IPS-18c (cell line): Measurements from ENCODE around the gene LEFTY1.
"Not testable (repeated sequence)": the region's sequence is repeated elsewhere in the genome, so short reads cannot be mapped to it uniquely, and the experiment has no call there.

ENCODE experiments used
- H3K4me3 ChIP-seq: 2 replicates; pipeline ENCODE4 v1.7.0; 2013; ENCODE audit warnings: low read depth, mild to moderate bottlenecking, low read length, moderate library complexity; ENCODE audit not compliant: insufficient read depth
- H3K9me3 ChIP-seq: one replicate; pipeline ENCODE4 v1.6.1; 2013; ENCODE audit warnings: mild to moderate bottlenecking, low read length, moderate library complexity; ENCODE audit not compliant: control insufficient read depth, insufficient read depth

The LEFTY1 gene, protein sequence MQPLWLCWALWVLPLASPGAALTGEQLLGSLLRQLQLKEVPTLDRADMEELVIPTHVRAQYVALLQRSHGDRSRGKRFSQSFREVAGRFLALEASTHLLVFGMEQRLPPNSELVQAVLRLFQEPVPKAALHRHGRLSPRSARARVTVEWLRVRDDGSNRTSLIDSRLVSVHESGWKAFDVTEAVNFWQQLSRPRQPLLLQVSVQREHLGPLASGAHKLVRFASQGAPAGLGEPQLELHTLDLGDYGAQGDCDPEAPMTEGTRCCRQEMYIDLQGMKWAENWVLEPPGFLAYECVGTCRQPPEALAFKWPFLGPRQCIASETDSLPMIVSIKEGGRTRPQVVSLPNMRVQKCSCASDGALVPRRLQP

DNA sequence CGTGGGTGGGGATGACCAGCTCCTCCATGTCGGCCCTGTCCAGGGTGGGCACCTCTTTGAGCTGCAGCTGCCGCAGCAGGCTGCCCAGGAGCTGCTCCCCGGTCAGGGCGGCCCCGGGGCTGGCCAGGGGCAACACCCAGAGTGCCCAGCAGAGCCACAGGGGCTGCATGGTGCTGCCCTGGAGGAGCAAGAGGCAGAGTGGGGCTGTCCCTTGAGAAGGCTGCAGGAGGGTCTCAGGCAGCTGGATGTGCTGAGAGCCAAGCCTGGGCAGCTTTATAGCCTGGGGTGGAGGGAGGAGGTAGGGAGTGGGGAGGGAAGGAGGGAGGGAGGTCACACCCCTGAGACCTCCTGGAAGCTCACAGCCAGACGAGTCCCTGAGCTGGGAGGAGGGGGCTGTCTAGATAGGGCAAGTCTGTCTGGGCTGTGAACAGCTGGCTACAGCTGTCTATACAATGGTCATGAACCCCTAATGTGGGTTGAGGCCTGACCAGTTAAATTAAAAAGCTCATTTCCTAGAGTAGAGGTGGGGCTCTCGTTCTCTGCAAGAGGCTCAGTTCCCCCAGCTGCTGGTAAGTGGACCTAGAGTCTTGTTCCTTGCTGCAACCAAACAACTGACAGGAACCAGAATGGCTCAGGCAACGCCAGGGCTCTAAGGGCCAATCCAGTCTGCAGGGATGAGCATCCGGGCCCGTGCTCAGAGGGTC lies at the start of gene LEFTY1:
Gene LEFTY1, minus strand, starts transcription at position 249 of the 704 bp plus-strand sequence. Its CDS starts 80 bp downstream, at position 169.
- Histone ChIP-seq H3K9me3 (no peaks in the 10 kb centered on the region), H3K4me3 (no peak within 1 kb of the TSS)

DNA sequence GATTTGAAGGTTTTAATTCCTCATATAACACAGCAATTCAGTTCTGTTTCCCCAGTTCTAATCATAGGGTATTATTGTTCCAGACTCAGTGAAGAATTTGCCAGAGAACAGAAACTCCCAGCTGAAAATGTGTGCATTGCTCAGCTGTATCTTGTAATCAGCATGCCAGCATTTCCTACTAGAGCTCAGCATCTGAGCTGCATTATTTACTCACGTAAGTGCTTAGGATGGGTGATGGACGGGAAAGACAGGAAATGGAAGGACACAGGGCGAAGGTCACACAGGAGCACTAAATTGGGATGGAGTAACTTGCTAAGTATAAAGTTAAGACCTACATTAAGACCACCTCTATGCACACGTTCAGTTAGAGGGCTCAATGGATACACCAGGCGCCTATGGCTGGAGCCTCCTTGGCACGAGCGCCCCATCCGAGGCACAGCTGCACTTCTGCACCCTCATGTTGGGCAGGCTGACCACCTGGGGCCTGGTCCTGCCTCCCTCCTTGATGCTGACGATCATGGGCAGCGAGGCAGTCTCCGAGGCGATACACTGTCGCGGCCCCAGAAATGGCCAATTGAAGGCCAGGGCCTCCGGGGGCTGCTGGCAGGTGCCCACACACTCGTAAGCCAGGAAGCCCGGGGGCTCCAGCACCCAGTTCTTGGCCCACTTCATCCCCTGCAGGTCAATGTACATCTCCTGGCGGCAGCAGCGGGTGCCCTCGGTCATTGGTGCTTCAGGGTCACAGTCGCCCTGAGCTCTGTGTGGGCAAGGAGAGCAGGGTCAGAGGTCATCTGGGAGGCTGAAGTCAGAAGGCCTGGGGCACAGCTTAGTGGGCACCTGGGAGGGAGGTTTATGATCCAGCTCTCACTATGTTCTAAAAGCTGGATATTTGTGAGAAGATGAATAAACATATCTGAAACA lies 48.4 kb upstream of the LEFTY1 start:
- no peak overlapping the region for H3K4me3 ChIP-seq
- no peaks in the 10 kb centered on the region for H3K9me3 ChIP-seq

DNA sequence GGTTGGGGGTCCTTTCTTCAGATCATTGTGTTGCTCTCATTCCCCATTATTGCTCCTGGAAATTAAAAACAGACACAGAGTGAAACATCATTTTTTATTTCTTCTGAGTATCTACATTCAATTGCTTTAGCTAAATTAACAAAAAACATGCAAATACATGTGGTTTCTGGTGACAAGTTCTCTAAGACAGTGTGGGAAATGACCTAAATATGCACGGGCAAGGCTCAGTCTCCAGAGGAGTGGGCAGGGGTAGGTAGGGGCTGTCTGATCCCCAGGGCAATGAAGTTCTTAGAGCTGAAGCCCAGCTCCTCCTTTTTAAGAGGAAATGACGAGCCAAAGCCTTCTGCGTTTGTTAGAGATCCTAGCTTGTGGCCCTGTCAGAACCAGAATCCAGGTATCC lies 47.6 kb upstream of the LEFTY1 start:
- H3K9me3 ChIP-seq: no peaks in the 10 kb centered on the region
- no peak overlapping the region for H3K4me3 ChIP-seq

DNA sequence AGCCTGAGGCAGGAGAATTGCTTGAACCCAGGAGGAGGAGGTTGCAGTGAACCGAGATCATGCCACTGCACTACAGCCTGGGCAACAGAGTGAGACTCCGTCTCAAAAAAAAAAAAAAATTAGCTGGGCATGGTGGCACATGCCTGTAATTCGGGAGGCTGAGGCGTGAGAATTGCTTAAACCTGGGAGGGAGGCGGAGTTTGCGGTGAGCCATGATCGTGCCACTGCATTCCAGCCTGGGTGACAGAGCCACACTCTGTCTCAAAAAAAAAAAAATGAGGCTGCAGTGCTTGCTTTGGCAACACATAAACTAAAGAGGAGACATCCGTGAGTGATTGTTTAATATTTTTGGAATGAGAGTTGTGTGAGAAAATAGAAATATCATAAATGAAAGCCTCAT lies 47.1 kb upstream of the LEFTY1 start:
- H3K4me3 ChIP-seq: not testable (repeated sequence)

DNA sequence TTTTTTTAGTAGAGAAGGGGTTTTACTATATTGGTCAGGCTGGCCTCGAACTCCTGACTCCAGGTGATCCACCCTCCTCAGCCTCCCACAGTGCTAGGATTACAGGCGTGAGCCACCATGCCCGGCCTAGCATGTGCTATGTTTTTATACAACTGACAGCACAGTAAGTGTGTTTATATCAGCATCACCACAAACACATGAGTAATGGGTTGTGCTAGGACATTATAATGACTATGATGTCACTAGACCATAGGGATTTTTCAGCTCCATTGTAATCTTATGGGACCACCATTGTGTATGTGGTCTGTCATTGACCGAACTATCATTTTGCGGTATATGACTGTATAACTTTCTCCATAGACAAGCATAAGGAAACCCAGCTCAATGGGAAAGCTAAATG lies 45.8 kb upstream of the LEFTY1 start:
- Histone ChIP-seq H3K4me3 (no peak overlapping the region), H3K9me3 (peaks cover 2% of the 10 kb centered on the region)

More for the DNA sequence above, 47.1 kb upstream of the LEFTY1 start:
- not testable (repeated sequence) for H3K9me3 ChIP-seq

DNA sequence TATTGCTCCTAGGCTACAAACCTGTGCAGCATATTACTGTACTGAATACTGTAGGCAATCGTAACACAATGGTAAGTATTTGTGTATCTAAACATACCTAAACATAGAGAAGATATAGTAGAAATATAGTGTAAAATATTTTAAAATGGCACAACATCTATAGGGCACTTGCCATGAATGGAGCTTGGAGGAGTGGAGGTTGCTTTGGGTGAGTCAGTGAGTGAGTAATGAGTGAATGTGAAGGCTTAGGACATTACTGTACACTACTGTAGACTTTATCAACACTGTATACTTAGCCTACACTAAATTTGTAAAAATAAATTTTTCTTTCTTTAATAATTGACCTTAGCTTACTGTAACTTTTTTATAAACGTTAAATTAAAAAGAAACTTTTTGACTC lies 44.1 kb upstream of the LEFTY1 start:
- H3K9me3 ChIP-seq: peaks cover 2% of the 10 kb centered on the region
- no peak overlapping the region for H3K4me3 ChIP-seq

DNA sequence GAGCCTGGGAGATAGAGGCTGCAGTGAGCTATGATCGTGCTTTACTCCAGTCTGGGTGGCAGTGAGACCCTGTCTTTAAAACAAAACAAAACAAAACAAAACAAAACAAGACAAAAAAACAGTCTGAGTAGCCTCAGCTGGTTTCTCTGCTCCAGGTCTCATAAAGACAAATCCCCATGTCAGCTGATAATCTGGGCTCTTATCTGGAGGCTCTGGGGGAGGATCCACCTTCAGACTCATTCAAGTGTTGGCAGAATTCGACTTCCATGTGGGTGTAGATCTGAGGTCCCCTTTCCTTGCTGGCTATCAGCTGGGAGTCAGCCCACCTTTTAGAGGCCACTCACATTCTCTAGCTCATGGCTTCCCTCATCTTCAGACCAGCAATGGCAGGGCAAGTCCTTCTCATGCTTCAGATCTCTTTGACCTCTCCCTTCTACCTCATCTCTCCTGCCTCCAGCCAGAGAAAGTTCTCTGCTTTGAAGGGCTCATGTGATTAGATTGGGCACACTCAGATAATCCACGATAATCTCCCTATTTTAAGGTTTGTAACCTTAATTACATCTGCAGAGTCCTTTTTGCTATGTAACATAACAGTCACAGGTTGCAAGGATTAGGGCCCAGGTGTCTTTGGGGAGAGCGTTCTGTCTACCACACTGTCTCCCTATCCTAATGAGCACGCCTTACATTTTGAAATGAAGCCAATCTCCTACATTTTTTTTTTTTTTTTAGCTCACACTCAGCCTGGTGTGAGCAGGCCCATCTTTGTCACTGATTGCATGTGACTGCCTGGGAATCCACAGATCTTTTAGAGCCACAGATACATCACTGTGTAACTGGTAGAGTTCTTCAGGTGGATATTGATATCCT lies 42.6 kb upstream of the LEFTY1 start:
- peaks cover 2% of the 10 kb centered on the region for H3K9me3 ChIP-seq
- H3K4me3 ChIP-seq: no peak overlapping the region

DNA sequence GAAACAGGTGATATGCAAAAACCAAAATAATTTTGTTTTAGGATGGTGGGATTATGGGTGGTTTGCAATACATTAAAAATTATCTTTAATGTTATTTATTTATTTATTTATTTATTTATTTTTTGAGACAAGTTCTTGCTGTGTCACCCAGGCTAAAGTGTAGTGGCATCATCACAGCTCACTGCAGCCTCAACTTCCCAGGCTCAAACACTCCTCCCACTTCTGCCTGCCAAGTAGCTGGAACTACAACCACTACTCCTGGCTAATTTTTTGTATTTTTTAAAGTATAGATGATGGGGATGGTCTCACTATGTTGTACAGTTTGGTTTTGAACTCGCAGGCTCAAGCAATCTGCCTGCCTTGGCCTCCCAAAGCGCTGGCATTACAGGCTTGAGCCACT lies 41.6 kb upstream of the LEFTY1 start:
- H3K4me3 ChIP-seq: no peak overlapping the region
- H3K9me3 ChIP-seq: peaks cover 2% of the 10 kb centered on the region

DNA sequence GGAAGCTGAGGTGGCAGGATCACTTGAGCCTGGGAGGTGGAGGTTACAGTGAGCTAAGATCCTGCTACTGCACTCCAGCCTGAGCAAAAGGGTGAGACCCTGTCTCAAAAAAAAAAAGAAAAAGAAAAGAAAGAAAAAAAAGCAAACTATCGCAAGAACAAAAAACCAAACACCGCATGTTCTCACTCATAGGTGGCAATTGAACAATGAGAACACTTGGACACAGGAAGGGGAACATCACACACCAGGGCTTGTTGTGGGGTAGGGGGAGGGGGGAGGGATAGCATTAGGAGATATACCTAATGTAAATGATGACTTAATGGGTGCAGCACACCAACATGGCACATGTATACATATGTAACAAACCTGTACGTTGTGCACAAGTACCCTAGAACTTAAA lies 40.5 kb upstream of the LEFTY1 start:
- not testable (repeated sequence) for H3K4me3 ChIP-seq, H3K9me3 ChIP-seq

DNA sequence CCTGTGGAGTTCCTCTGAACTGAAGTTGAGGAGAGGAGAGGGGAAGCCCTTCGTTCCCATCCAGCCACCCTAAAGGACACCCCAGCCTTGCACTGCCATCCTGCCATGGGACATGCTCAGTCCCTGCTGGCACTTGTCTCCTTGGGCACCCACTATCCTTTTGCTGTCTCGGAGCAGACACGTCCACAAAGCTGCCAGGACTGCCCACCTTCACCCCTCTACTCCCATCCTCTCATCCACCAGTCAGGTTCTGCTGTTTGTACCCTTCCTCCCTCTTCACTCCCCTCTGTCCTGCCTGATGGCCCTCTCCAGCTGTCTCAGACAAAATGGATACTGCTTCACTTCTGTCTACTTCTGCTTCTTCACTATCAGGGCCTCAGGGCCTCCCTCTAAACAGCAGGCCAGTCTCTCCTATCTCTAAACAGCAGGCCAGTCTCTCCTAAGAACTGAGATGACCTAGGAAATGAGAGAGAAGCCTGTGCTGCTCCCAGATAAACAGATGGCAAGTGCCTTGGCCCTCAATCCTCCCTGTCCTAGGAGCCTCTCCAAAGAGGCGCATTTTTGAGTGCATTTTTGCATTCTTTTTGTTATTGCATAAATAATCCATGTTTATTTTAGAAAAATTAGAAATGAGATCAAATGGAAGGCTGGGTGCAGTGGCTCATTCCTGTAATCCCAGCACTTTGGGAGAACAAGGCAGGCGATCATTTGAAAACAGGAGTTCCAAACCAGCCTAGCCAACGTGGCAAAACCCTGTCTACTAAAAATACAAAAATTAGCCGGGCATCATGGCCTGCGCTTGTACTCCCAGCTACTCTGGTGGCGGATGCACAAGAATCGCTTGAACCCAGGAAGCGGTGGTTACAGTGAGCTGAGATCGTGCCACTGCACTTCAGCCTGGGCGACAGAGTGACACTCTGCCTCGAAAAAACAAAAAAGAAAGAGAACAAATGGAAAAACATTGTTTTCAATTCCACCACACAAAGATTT lies 39.5 kb upstream of the LEFTY1 start:
- H3K9me3 ChIP-seq: peaks cover 5% of the 10 kb centered on the region
- H3K4me3 ChIP-seq: no peak overlapping the region

DNA sequence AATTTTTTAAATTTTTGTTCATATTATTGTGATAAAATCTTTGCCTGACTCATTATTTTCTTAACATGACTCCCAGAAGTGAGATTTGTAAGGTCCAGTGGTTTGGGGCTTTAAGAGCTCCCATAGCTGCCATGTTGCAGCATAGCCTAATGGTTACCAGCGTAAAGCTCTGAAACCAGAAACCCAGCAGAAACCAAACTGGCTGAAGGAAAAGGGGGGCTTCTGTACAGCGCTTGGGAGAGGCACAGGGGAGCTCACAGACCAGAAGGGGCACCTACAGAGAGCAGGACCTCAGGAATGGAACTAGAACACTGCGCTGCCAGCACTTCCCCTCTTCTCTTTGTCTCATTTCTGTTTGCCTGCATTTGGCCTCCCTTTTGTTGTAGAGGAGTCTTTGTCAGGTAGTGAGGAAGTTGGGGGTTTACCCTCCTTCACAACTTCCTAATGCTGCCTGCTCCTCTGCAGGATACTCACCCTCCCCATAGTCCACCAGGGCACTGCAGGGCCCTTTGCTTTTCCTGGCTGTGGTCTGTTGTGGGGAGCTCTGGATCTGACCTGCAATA lies 37.7 kb upstream of the LEFTY1 start:
- H3K4me3 ChIP-seq: no peak overlapping the region
- H3K9me3 ChIP-seq: peaks cover 5% of the 10 kb centered on the region

DNA sequence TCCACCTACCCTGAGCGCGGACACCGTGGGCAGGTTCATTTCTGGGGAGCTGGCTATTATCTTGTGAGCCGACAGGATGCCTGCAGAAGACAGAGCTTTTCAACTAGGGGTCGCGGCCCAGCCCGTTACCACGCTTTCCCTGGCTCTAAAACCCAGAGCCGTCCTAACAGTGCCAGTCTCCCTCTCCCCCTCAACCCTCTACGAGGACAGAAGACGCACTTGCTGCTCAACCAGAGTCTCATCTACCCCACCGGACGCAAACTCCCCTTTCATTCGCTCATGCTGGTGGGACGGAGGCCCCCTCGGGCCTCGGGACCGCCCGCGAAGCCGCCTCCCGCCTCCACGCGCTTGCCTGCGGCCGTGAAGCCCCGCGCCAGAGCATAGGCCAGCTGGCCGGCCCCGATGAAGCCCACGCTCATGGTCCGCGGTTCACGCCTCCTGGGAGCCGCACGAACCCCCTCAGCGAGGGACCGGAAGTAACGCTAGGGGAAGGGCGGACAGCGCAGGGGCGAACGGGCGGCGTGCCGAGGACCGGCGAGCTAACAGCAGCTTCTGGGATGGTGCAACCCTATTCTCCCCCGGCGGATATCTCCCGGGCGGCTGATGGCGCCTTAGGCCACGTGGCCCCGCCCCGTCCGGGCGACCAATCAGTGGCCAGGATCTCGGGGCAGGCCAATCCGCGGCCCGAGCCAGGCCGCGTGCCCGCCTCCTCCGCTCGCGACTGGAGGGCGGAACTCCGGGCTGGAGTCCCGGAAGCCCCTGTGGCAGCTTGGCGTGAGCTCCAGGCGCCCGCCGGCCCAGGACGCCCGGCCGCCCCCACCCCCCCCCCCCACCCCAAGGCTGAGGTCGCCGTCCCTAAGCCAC lies 35.0 kb upstream of the LEFTY1 start, which contains the start of gene PYCR2:
Gene PYCR2, minus strand, starts transcription at position 559 of the 864 bp plus-strand sequence. Its CDS starts 140 bp downstream, at position 419.
- Histone ChIP-seq H3K9me3 (peaks cover 5% of the 10 kb centered on the region), H3K4me3 (peak within 1 kb of the TSS; percentile 99)

DNA sequence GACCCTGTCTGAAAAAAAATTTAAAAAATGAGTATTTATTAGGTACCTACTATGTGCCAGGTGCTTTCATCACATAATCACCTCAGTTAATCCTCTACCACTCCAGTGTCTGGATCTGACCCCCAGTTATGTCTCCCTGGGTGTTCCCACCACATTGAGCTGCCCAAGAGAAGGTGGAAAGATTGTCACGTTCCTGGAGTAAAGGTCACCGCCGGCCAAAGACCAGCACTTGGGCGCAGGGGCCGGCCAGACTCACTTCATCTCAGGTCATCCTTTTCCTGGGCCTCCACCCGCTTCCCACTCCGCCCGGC lies 34.4 kb upstream of the LEFTY1 start:
- H3K4me3 ChIP-seq: peak overlapping the region; percentile 99
- H3K9me3 ChIP-seq: peaks cover 5% of the 10 kb centered on the region

DNA sequence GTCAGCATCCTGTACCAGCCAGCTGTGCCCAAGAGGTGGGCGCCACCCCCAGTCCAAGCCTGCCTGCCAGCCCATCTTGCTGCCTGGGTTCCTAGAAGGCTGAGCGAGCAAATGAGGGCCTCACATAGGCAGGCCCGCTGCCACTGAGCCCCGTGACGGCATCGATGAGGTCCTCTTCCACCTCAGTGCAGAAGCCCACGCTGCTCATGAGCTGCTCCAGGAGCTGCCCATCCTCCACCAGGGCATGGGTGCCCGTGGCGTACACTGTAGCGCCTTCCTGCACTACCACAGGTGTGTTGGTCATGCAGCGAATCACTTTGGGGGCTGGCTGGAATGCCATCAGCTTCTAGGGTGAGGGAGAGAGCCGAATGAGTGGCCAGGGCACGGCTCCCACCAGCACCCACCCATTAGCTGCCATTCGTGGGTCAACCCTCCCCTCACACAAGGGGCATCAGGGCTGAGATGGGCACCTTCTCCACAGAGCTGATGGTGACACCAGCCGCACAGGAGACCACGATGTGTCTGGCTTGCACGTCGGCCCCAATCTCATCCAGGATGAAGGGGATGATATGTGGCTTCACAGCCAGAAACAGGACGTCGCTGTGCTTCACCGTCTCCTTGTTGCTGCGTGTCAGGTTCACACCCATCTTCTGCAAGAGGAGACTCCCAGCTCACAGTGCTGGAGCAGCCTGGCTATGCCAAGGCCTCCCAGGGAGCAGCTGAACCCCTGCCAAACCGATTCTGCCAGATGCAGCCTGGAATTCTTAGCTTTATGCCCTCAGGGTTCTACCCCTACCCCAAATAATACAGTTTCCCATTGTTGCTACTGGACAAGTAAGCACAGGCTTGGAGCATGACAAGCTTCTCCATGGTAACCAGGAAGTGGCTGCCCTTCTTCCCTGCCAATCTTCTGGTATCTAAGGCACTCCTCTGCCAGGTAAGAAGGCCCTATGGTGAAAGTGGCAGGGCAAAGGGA lies 33.1 kb upstream of the LEFTY1 start:
- Histone ChIP-seq H3K4me3 (no peak overlapping the region; the same call in 1 of the 2 replicates), H3K9me3 (peaks cover 5% of the 10 kb centered on the region)
